ENCODE results near the gene POLD1. TPM values are rescaled to one million over a fixed set of nuclear protein-coding genes. Genes with fewer than 3 reads are reported as not detected.

POLD1 gene
- total RNA-seq, 2 experiments from 2014 or later: 119 to 233 TPM

- Histone ChIP-seq H3K9me2 (ENCODE audit: insufficient read depth, low read length) (no peaks in the 10 kb centered on the region), H3K4me2 (ENCODE audit: low read length) (no peak overlapping the region), H3K27ac (ENCODE audit: low read depth, low read length, poor library complexity, severe bottlenecking) (no peak overlapping the region), H2AFZ (ENCODE audit: low read length) (no peak overlapping the region), H3K4me1 (ENCODE audit: insufficient read depth, low read length, poor library complexity, severe bottlenecking) (peaks cover 25% of the 10 kb centered on the region), H3K79me2 (ENCODE audit: insufficient read depth, low read depth, low read length) (no peaks in the 10 kb centered on the region), H3K4me3 (ENCODE audit: low read depth, low read length, poor library complexity, severe bottlenecking) (no peak overlapping the region), H4K20me1 (ENCODE audit: insufficient read depth, low read length) (no peaks in the 10 kb centered on the region), H3K9me3 (ENCODE audit: low read length) (no peaks in the 10 kb centered on the region), H3K36me3 (ENCODE audit: insufficient read depth, low read length) (no peaks in the 10 kb centered on the region)
- intact Hi-C loops (cut with micrococcal nuclease; ENCODE audit: unreplicated experiment): no loop called here
- no peak for TF ChIP-seq EZH2phosphoT487 (IDR thresholded peaks at IDR 0.05; ENCODE audit: borderline replicate concordance, low read depth, low read length)
- TF ChIP-seq, protein P1, sequence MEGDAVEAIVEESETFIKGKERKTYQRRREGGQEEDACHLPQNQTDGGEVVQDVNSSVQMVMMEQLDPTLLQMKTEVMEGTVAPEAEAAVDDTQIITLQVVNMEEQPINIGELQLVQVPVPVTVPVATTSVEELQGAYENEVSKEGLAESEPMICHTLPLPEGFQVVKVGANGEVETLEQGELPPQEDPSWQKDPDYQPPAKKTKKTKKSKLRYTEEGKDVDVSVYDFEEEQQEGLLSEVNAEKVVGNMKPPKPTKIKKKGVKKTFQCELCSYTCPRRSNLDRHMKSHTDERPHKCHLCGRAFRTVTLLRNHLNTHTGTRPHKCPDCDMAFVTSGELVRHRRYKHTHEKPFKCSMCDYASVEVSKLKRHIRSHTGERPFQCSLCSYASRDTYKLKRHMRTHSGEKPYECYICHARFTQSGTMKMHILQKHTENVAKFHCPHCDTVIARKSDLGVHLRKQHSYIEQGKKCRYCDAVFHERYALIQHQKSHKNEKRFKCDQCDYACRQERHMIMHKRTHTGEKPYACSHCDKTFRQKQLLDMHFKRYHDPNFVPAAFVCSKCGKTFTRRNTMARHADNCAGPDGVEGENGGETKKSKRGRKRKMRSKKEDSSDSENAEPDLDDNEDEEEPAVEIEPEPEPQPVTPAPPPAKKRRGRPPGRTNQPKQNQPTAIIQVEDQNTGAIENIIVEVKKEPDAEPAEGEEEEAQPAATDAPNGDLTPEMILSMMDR (conservative IDR thresholded peaks at IDR 0.05; ENCODE audit: low read length): no peak
- DNase-seq (ENCODE audit: low spot score): no peak
- POLR2A ChIA-PET: no interaction called here
- CTCF ChIA-PET (ENCODE audit: unreplicated experiment): no interaction called here
- no TSS peak for BruUV-seq (replicated peaks)
Measured at GRCh38 chr19:50462970-50463369, 78.8 kb downstream of the POLD1 start.

DNA sequence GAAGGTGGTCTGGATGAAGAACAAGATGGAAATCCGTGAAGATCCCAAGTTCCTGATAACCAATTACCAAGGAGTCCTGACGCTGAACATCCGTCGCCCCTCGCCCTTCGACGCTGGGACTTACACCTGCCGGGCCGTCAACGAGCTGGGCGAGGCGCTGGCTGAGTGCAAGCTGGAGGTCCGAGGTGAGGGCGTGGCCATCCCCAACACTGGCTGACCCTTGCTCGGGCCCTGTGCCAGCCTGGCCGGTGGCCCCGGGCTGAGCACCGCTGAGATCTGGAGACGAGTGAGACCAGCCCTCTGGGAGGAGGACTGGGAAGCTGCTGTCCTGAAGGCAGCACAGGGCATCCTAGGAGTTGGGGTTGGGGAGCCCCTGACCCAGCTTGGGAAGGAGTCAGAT is 80.2 kb downstream of the POLD1 start:
- no peaks in the 10 kb centered on the region for H3K9me2 ChIP-seq (ENCODE audit: insufficient read depth, low read length)
- no peak overlapping the region for H2AFZ ChIP-seq (ENCODE audit: low read length)
- H3K36me3 ChIP-seq (ENCODE audit: insufficient read depth, low read length): no peaks in the 10 kb centered on the region
- no peak for DNase-seq (ENCODE audit: low spot score)
- no peak overlapping the region for H3K27ac ChIP-seq (ENCODE audit: low read depth, low read length, poor library complexity, severe bottlenecking)
- no peaks in the 10 kb centered on the region for H3K9me3 ChIP-seq (ENCODE audit: low read length)
- TF ChIP-seq, protein P1 (conservative IDR thresholded peaks at IDR 0.05; ENCODE audit: low read length): no peak
- TF ChIP-seq EZH2phosphoT487 (IDR thresholded peaks at IDR 0.05; ENCODE audit: borderline replicate concordance, low read depth, low read length): no peak
- H3K79me2 ChIP-seq (ENCODE audit: insufficient read depth, low read depth, low read length): no peaks in the 10 kb centered on the region
- CTCF ChIA-PET (ENCODE audit: unreplicated experiment): no interaction called here
- intact Hi-C loops (cut with micrococcal nuclease; ENCODE audit: unreplicated experiment): no loop called here
- H4K20me1 ChIP-seq (ENCODE audit: insufficient read depth, low read length): no peaks in the 10 kb centered on the region
- BruUV-seq (replicated peaks): no TSS peak
- peaks cover 24% of the 10 kb centered on the region for H3K4me1 ChIP-seq (ENCODE audit: insufficient read depth, low read length, poor library complexity, severe bottlenecking)
- no peak overlapping the region for H3K4me3 ChIP-seq (ENCODE audit: low read depth, low read length, poor library complexity, severe bottlenecking)
- POLR2A ChIA-PET: no interaction called here
- no peak overlapping the region for H3K4me2 ChIP-seq (ENCODE audit: low read length)

- H3K9me2 ChIP-seq (ENCODE audit: insufficient read depth, low read length): no peaks in the 10 kb centered on the region
- no peak overlapping the region for H3K4me2 ChIP-seq (ENCODE audit: low read length)
- no peak overlapping the region for H3K4me3 ChIP-seq (ENCODE audit: low read depth, low read length, poor library complexity, severe bottlenecking)
- ChIA-PET POLR2A (no interaction called here), CTCF (ENCODE audit: unreplicated experiment) (no interaction called here)
- BruUV-seq (replicated peaks): no TSS peak
- TF ChIP-seq, protein P1 (conservative IDR thresholded peaks at IDR 0.05; ENCODE audit: low read length): no peak
- TF ChIP-seq EZH2phosphoT487 (IDR thresholded peaks at IDR 0.05; ENCODE audit: borderline replicate concordance, low read depth, low read length): no peak
- no peak for DNase-seq (ENCODE audit: low spot score)
- no peaks in the 10 kb centered on the region for H3K36me3 ChIP-seq (ENCODE audit: insufficient read depth, low read length)
- H3K27ac ChIP-seq (ENCODE audit: low read depth, low read length, poor library complexity, severe bottlenecking): no peak overlapping the region
- H3K4me1 ChIP-seq (ENCODE audit: insufficient read depth, low read length, poor library complexity, severe bottlenecking): peaks cover 17% of the 10 kb centered on the region
- no peaks in the 10 kb centered on the region for H4K20me1 ChIP-seq (ENCODE audit: insufficient read depth, low read length)
- H2AFZ ChIP-seq (ENCODE audit: low read length): no peak overlapping the region
- H3K79me2 ChIP-seq (ENCODE audit: insufficient read depth, low read depth, low read length): no peaks in the 10 kb centered on the region
- no peaks in the 10 kb centered on the region for H3K9me3 ChIP-seq (ENCODE audit: low read length)
- intact Hi-C loops (cut with micrococcal nuclease; ENCODE audit: unreplicated experiment): no loop called here
Measured at GRCh38 chr19:50465000-50465399, 80.9 kb downstream of the POLD1 start.

Measured in OCI-LY7 (cell line).